ENCODE measurements around the gene MBNL2. TPM values are rescaled to one million over a fixed set of nuclear protein-coding genes. Genes with fewer than 3 reads are reported as not detected.

MBNL2 gene
- total and polyA plus RNA-seq, 2 of the 4 experiments (the other 2 are of a cell fraction) = 26.9 to 103 TPM

DNA sequence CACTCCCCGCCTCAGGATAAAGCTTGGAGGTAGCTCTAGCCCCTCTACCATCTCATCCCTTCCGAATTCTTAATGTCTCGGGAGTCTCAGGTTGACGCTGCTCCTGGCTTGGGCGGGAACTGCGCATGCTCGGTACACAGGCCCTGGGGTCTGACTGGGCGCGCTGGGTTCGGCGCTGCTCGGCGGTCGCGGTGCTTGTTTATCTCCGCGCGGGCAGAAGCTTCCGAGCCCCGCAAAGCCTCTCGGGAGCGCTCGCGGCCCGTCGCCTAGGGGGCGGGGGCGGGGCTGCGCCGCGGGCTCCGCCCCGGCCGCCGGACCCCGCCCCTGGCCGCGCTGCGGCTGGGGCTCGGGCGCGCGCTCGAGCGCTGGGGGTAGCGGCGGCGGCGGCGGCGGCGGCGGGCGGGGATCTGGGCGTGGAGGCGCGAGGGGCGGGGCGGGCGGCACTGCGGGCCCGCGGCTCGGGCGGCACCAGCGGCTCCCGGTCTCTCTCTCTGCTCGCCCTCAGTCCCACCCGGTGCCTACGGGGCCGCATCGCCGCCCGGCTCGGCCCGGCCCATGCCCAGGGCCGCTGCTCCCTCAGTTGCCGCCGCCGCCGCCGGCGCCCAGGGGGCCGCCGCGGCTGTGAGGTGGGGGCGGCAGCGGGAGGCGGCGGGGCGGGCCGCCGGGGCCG lies 211.7 kb downstream of the MBNL2 start, which contains the start of gene RAP2A:
Gene RAP2A (plus strand): TSS at position 443 of the 670 bp plus-strand sequence. CDS start 302 bp downstream, outside the sequence.
- H2AK5ac ChIP-seq (ENCODE audit: low read depth, low read length) = peak within 1 kb of the TSS; percentile 52
- peak within 1 kb of the TSS; percentile 88 for H3K18ac ChIP-seq (ENCODE audit: low read depth, low read length)
- no peaks in the 10 kb centered on the region for H3K9me3 ChIP-seq (ENCODE audit: control insufficient read depth, insufficient read depth, low read length)
- peak; percentile 91 for DNase-seq
- H2BK15ac ChIP-seq (ENCODE audit: low read depth, low read length) = peak within 1 kb of the TSS; percentile 89; the same call in 1 of the 3 replicates
- peaks cover 5% of the 10 kb centered on the region for H3K9me1 ChIP-seq (ENCODE audit: insufficient read depth, low read length)
- peak within 1 kb of the TSS; percentile 97 for H3K23ac ChIP-seq (ENCODE audit: low read depth, low read length)
- in situ Hi-C loops (cut with MboI; ENCODE audit: low sequenced_read_pairs) (no loop called here), dilution Hi-C loops (cut with HindIII; ENCODE audit: low sequenced_read_pairs, unreplicated experiment) (no loop called here), intact Hi-C loops (cut with micrococcal nuclease) (loop anchor here (2.0 to 10.0 kb wide), 4 partner anchors 67 to 211 kb away; partner anchors contain the start of gene MBNL2)
- peak within 1 kb of the TSS; percentile 89 for H4K91ac ChIP-seq (ENCODE audit: insufficient read depth, low read depth, low read length)
- H3K79me1 ChIP-seq (ENCODE audit: low read depth in 1 of 2, low read length in 2 of 2) = peaks cover 16 to 50% of the 10 kb centered on the region in 2 experiments
- H3K27me3 ChIP-seq (ENCODE audit: control insufficient read depth, insufficient read depth, low read length) = no peaks in the 10 kb centered on the region
- 1% methylated on average over 14 of the region's 94 CpGs; no CpG with 5 or more reads in 1 of the 2 experiments for WGBS, 2 experiments (ENCODE audit: extremely low coverage in 2 of 2, insufficient read length in 1 of 2)
- peak within 1 kb of the TSS; percentile 97 for H3K56ac ChIP-seq (ENCODE audit: extremely low read depth, insufficient read depth, low read length)
- ChIA-PET POLR2A (ENCODE audit: unreplicated experiment) (interaction anchor here (1.0 to 1.3 kb wide), 2 partner anchors 66 to 114 kb away, joined by 3 read pairs; no protein-coding TSS in a partner anchor), CTCF (interaction anchor here (0.8 to 1.1 kb wide), 3 partner anchors 16 to 141 kb away, joined by 3 to 5 read pairs (median 3); no protein-coding TSS in a partner anchor)
- ATAC-seq (ENCODE audit: low read depth) = peak; percentile 74
- H2BK120ac ChIP-seq (ENCODE audit: low read depth, low read length) = peak within 1 kb of the TSS; percentile 80
- H2BK5ac ChIP-seq (ENCODE audit: low read depth, low read length, poor library complexity, severe bottlenecking) = peak within 1 kb of the TSS; percentile 88
- H2AK9ac ChIP-seq (replicated peaks; ENCODE audit: low read depth, low read length, poor library complexity) = peak within 1 kb of the TSS; percentile 95
- no TSS peak for BruUV-seq (replicated peaks)
- H3K4me2 ChIP-seq (ENCODE audit: low read depth, low read length) = peak within 1 kb of the TSS; percentile 99
- peak within 1 kb of the TSS; percentile 74 for H3K4me3 ChIP-seq (ENCODE audit: insufficient read depth, low read depth, low read length)
- H3K4me1 ChIP-seq (ENCODE audit: control insufficient read depth, insufficient read depth, low read length) = peaks cover 4% of the 10 kb centered on the region
- peak within 1 kb of the TSS; percentile 97 for H2AFZ ChIP-seq (replicated peaks; ENCODE audit: low read length, poor library complexity)
- peak within 1 kb of the TSS; percentile 38 to 94; a peak in 3 of 4 replicates for H4K8ac ChIP-seq (ENCODE audit: low read depth in 2 of 2, low read length in 2 of 2)
- H3K14ac ChIP-seq (replicated peaks; ENCODE audit: low read depth, low read length) = peak within 1 kb of the TSS; percentile 96
- peak within 1 kb of the TSS; percentile 53; the same call in 1 of the 2 replicates for H2BK20ac ChIP-seq (ENCODE audit: low read depth, low read length)
- peak; percentile 86 for TF ChIP-seq POLR2A (IDR thresholded peaks at IDR 0.05; ENCODE audit: low read depth, low read length)
- TF ChIP-seq BHLHE40 (IDR thresholded peaks at IDR 0.05; ENCODE audit: low read depth, low read length) = no peak
- TF ChIP-seq, protein P1, sequence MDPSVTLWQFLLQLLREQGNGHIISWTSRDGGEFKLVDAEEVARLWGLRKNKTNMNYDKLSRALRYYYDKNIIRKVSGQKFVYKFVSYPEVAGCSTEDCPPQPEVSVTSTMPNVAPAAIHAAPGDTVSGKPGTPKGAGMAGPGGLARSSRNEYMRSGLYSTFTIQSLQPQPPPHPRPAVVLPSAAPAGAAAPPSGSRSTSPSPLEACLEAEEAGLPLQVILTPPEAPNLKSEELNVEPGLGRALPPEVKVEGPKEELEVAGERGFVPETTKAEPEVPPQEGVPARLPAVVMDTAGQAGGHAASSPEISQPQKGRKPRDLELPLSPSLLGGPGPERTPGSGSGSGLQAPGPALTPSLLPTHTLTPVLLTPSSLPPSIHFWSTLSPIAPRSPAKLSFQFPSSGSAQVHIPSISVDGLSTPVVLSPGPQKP (IDR thresholded peaks at IDR 0.05; ENCODE audit: borderline replicate concordance, low read depth, low read length) = no peak
- peak; percentile 62 for TF ChIP-seq MXI1 (IDR thresholded peaks at IDR 0.05; ENCODE audit: borderline replicate concordance, low read depth, low read length)
- peak; percentile 85; the same call in 1 of the 2 replicates for TF ChIP-seq MAZ (IDR thresholded peaks at IDR 0.05; ENCODE audit: borderline replicate concordance, low read depth, low read length)
- TF ChIP-seq RAD21 (IDR thresholded peaks at IDR 0.05; ENCODE audit: low read length) = no peak
- no peaks in the 10 kb centered on the region for H3K36me3 ChIP-seq (ENCODE audit: control insufficient read depth, insufficient read depth, low read length)
- H3K27ac ChIP-seq (ENCODE audit: insufficient read depth, low read length) = peak within 1 kb of the TSS; percentile 88
- H3K4ac ChIP-seq (ENCODE audit: low read depth, low read length) = peak within 1 kb of the TSS; percentile 96
- peak within 1 kb of the TSS; percentile 90 for H4K5ac ChIP-seq (ENCODE audit: low read depth, low read length)
- H3K9ac ChIP-seq (ENCODE audit: low read depth, low read length) = peak within 1 kb of the TSS; percentile 97
- H4K20me1 ChIP-seq (ENCODE audit: insufficient read depth, low read length) = peaks cover 13% of the 10 kb centered on the region

Measured in IMR-90 (cell line).